Stomach (tissue), 4 donors: Measurements from ENCODE around the gene STX12.

Experiments
- POLR2A ChIP-seq, 4 donors: fragments of 450-650 bp; IDR thresholded peaks; one replicate each; pipeline ENCODE4 v1.6.1; 2016; ENCODE audit warnings: antibody characterized with exemption in 4 of 4, control low read depth in 2 of 4, mild to moderate bottlenecking in 1 of 4, moderate library complexity in 1 of 4
- TF ChIP-seq, protein P1 (sequence below), 7 experiments: fragments of 450-650 bp in 4 of 7; fragments of 200-600 bp in 3 of 7; sonication (generic) in 3 of 7; IDR thresholded peaks; one replicate each; pipeline ENCODE4 v1.5.1; 2016 to 2019; ENCODE audit warnings: antibody characterized with exemption in 7 of 7, control low read depth in 2 of 7, mild to moderate bottlenecking in 1 of 7

GRCh38 chr1:27755286-27755685, 17.7 kb upstream of the STX12 start:
- TF ChIP-seq, protein P1, sequence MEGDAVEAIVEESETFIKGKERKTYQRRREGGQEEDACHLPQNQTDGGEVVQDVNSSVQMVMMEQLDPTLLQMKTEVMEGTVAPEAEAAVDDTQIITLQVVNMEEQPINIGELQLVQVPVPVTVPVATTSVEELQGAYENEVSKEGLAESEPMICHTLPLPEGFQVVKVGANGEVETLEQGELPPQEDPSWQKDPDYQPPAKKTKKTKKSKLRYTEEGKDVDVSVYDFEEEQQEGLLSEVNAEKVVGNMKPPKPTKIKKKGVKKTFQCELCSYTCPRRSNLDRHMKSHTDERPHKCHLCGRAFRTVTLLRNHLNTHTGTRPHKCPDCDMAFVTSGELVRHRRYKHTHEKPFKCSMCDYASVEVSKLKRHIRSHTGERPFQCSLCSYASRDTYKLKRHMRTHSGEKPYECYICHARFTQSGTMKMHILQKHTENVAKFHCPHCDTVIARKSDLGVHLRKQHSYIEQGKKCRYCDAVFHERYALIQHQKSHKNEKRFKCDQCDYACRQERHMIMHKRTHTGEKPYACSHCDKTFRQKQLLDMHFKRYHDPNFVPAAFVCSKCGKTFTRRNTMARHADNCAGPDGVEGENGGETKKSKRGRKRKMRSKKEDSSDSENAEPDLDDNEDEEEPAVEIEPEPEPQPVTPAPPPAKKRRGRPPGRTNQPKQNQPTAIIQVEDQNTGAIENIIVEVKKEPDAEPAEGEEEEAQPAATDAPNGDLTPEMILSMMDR (IDR thresholded peaks at IDR 0.05) = no peak
- no peak for TF ChIP-seq POLR2A (IDR thresholded peaks at IDR 0.05)
